Retinal pigment epithelial cell (primary cell): Measurements from ENCODE around the gene FASTKD2.
A peak's percentile ranks its signal among the peaks of the same experiment; 100 is the strongest.

ENCODE experiments used
- DNase-seq: peaks from one replicate; pipeline ENCODE4 v3.0.0-alpha.2; 2010; ENCODE audit warnings: low read depth
- H3K4me3 ChIP-seq: 2 replicates; pipeline ENCODE4 v1.5.1; 2011; ENCODE audit warnings: mild to moderate bottlenecking, low read length, control low read depth, moderate library complexity
- TF ChIP-seq, protein P1 (sequence below): conservative IDR thresholded peaks from 2 replicates; pipeline ENCODE4 v1.5.1; 2011; ENCODE audit warnings: low read depth, low read length, control low read depth, inconsistent platforms

FASTKD2 gene

GRCh38 chr2:206765242-206766056 is at the start of gene FASTKD2, which contains the start of gene MDH1B:
FASTKD2 (plus strand) TSS chr2:206765606; CDS start chr2:206766694, 1,088 bp downstream.
MDH1B (minus strand) TSS chr2:206765328; CDS start chr2:206765271, 57 bp downstream.
- TF ChIP-seq, protein P1, sequence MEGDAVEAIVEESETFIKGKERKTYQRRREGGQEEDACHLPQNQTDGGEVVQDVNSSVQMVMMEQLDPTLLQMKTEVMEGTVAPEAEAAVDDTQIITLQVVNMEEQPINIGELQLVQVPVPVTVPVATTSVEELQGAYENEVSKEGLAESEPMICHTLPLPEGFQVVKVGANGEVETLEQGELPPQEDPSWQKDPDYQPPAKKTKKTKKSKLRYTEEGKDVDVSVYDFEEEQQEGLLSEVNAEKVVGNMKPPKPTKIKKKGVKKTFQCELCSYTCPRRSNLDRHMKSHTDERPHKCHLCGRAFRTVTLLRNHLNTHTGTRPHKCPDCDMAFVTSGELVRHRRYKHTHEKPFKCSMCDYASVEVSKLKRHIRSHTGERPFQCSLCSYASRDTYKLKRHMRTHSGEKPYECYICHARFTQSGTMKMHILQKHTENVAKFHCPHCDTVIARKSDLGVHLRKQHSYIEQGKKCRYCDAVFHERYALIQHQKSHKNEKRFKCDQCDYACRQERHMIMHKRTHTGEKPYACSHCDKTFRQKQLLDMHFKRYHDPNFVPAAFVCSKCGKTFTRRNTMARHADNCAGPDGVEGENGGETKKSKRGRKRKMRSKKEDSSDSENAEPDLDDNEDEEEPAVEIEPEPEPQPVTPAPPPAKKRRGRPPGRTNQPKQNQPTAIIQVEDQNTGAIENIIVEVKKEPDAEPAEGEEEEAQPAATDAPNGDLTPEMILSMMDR: no peak
- DNase-seq: peak; percentile 89
- peak within 1 kb of the TSS; percentile 96 for H3K4me3 ChIP-seq

DNA sequence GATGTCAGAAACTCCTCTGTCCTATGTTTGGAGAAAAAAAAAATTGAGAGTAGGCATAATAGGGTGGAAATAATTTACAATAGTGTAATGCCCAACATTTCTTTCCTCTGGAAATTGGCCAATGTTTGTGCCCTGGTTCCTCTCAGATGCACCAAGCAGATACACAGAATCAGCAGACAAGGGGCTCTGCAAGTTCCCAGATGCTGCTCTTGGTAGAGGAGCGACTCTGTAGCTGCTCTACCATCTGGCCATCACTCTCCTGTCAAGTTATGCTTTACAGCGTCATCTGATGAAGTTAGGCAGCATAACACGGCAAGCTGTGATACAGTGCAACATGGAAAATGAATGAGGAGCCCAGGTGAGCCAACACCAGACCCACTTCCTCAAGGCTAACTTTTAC is 48.8 kb upstream of the FASTKD2 start:
- TF ChIP-seq, protein P1: no peak
- no peak overlapping the region for H3K4me3 ChIP-seq
- DNase-seq: no peak

- TF ChIP-seq, protein P1: no peak
- DNase-seq: no peak
- no peak within 1 kb of the TSS for H3K4me3 ChIP-seq
Observed at GRCh38 chr2:206718296-206718695, 47.1 kb upstream of the FASTKD2 start, which contains the start of gene DYTN. DYTN (minus strand) TSS chr2:206718396; CDS start chr2:206718279, 117 bp downstream.

DNA sequence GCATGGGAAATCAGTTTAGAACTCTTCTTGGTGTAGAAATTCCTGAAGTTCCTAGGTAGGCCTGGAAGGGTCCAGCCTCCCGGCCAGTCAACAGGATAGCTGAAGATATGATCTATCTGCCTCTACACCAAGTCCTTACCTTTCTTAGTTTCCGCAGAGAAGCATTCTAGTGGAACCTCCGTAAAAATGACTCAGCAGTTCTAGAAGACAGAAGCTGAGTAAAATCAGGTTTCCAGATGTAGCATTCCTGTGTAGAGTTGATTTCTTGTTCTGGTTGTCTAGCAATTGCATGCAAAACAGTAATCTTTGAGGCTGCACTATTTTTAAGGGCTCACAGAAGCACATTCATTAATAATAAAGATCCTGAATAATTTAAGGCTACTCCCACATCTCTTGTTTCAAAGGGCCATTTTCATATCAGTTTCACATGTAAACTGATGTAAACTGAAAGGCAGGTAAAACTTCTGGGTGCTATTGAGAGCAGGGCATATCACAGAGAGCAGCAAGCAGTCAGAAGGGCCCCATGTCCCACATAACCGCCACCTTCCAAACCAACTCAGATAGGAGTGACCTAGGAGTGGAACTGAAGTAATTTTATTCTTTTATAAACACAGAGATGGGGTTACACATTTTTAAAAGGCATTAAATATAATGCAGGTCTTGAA is 44.0 kb upstream of the FASTKD2 start:
- TF ChIP-seq, protein P1: no peak
- H3K4me3 ChIP-seq: no peak overlapping the region
- no peak for DNase-seq

DNA sequence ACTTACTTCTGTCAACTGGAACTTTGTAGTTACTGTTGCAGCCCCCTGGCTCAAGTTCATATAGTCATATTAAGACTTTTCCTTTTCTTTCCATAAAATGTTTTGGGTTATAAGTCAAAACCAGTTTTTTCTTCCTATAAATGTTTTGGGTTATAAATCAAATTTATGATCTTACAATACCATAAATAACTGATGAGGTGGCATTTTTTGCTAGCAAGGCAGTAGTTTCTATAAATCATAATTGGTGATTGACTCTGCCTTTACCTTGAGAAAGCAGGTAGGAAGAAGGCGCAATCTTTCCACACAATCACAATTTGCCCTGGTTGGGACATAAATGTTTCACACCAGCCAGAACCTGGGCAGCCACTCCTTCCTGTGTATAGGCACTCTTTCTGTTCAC is 42.1 kb upstream of the FASTKD2 start:
- TF ChIP-seq, protein P1: no peak
- DNase-seq: no peak

GRCh38 chr2:206727287-206727686 is 38.1 kb upstream of the FASTKD2 start:
- no peak overlapping the region for H3K4me3 ChIP-seq
- TF ChIP-seq, protein P1: no peak
- no peak for DNase-seq

More for the DNA sequence above, 42.1 kb upstream of the FASTKD2 start:
- no peak overlapping the region for H3K4me3 ChIP-seq
